K562 (cell line): Measurements from ENCODE around the gene MAK. TPM values are rescaled to one million over a fixed set of nuclear protein-coding genes. Genes with fewer than 3 reads are reported as not detected.

Experiments used
- ATAC-seq: fragments of 200-7000 bp; cut with Tn5 transposase; 3 replicates; pipeline ENCODE4 v1.9.1; 2020; ENCODE audit warnings: moderate library complexity
- BruUV-seq: library from RNA; stranded (reverse); fragments of 400-500 nt; replicated peaks from 2 replicates; lab custom pipeline; 2021; lab: Mats Ljungman, UMichigan
- CTCF ChIA-PET: fragments of 300-600 bp; formaldehyde crosslinking; extraction: SDS; loops from one replicate; lab custom pipeline; 2021; ENCODE audit warnings: low intra/inter-chr PET ratio; lab: Yijun Ruan, JAX
- POLR2A ChIA-PET: fragments of 300-600, 350-650 bp; sonication (Branson Sonifier 250); formaldehyde crosslinking; extraction: SDS; loops from one replicate; lab custom pipeline; 2021; ENCODE audit warnings: antibody characterized with exemption, inconsistent platforms; lab: Yijun Ruan, JAX
- DNase-seq, 4 experiments: peaks; one replicate each; pipeline versions ENCODE4 v3.0.0 to v3.0.0-alpha.2; 2011 to 2018; ENCODE audit warnings: low spot score in 3 of 4, mixed read lengths in 3 of 4; ENCODE audit errors: extremely low read depth in 1 of 4
- FAIRE-seq: peaks from 2 replicates; lab custom pipeline; 2011; peaks lifted over from hg19 to GRCh38; lab: Jason Lieb, UNC
- H2AFZ ChIP-seq: 2 replicates; pipeline ENCODE4 v1.6.0; 2011; ENCODE audit warnings: low read depth, low read length, control low read depth, inconsistent platforms
- H3K27ac ChIP-seq: fragments of 200-600 bp; 3 replicates; pipeline ENCODE4 v1.8.0; 2011; ENCODE audit warnings: low read depth, mild to moderate bottlenecking, control low read depth, inconsistent platforms, low read length, moderate library complexity, mixed read lengths; ENCODE audit errors: extremely low read depth
- H3K27me3 ChIP-seq, 2 experiments: fragments of 300-600 bp in 1 of 2; 2 replicates in 1 of 2; 3 replicates in 1 of 2; pipeline versions ENCODE4 v1.6.0 to v1.8.0; 2011; ENCODE audit warnings: inconsistent platforms in 2 of 2, low read length in 2 of 2, mild to moderate bottlenecking in 1 of 2, mixed read lengths in 1 of 2, moderate library complexity in 1 of 2; ENCODE audit not compliant: control insufficient read depth in 2 of 2, insufficient read depth in 2 of 2
- H3K36me3 ChIP-seq: fragments of 300-600 bp; 3 replicates; pipeline ENCODE4 v1.8.0; 2011; ENCODE audit warnings: mild to moderate bottlenecking, low read length, inconsistent platforms; ENCODE audit not compliant: control insufficient read depth, insufficient read depth
- H3K4me1 ChIP-seq, 2 experiments: fragments of 200-600 bp in 1 of 2; replicated peaks in 1 of 2; 2 replicates in 1 of 2; 3 replicates in 1 of 2; pipeline versions ENCODE4 v1.5.1 to v1.8.0; 2011; ENCODE audit warnings: inconsistent platforms in 2 of 2, low read length in 2 of 2, mild to moderate bottlenecking in 1 of 2, mixed read lengths in 1 of 2, moderate library complexity in 1 of 2; ENCODE audit not compliant: control insufficient read depth in 2 of 2, insufficient read depth in 2 of 2
- H3K4me2 ChIP-seq: 2 replicates; pipeline ENCODE4 v1.6.1; 2011; ENCODE audit warnings: low read length, control low read depth, inconsistent platforms, mixed read lengths; ENCODE audit not compliant: insufficient read depth
- H3K4me3 ChIP-seq: fragments of 200-600 bp; sonication (generic), shearing (Covaris generic); 2 replicates; pipeline ENCODE4 v1.5.1; 2016; ENCODE audit warnings: control low read depth, inconsistent platforms
- H3K79me2 ChIP-seq: fragments of 200-600 bp; 3 replicates; pipeline ENCODE4 v1.8.0; 2011; ENCODE audit warnings: low read length, inconsistent platforms; ENCODE audit not compliant: control insufficient read depth, insufficient read depth
- H3K9ac ChIP-seq, 2 experiments: 2 replicates each; pipeline versions ENCODE4 v1.6.0 to v1.6.1; 2011; ENCODE audit warnings: low read depth in 2 of 2, low read length in 2 of 2, control low read depth in 1 of 2, inconsistent platforms in 1 of 2, mild to moderate bottlenecking in 1 of 2, mixed read lengths in 1 of 2; ENCODE audit not compliant: insufficient read depth in 1 of 2
- H3K9me1 ChIP-seq: one replicate; pipeline ENCODE4 v1.6.0; 2011; ENCODE audit warnings: inconsistent platforms, mild to moderate bottlenecking, low read length, moderate library complexity; ENCODE audit not compliant: control insufficient read depth, insufficient read depth
- H3K9me3 ChIP-seq: replicated peaks from 2 replicates; pipeline ENCODE4 v1.5.1; 2011; ENCODE audit warnings: low read depth, low read length, inconsistent platforms; ENCODE audit not compliant: control insufficient read depth, insufficient read depth
- H4K20me1 ChIP-seq: replicated peaks from 2 replicates; pipeline ENCODE4 v1.6.1; 2011; ENCODE audit warnings: low read length, inconsistent platforms, mixed read lengths; ENCODE audit not compliant: control insufficient read depth, insufficient read depth
- CC2D1A ChIP-seq: fragments of 450-650 bp; IDR thresholded peaks from 2 replicates; pipeline ENCODE4 v1.6.1; 2017; ENCODE audit warnings: mild to moderate bottlenecking
- EP300 ChIP-seq: IDR thresholded peaks from 2 replicates; pipeline ENCODE4 v1.6.1; 2012; ENCODE audit warnings: low read length, improper control_type of control experiment
- HDAC2 ChIP-seq: fragments of 450-650 bp; IDR thresholded peaks from 2 replicates; pipeline ENCODE4 v1.6.1; 2016; ENCODE audit warnings: mild to moderate bottlenecking
- JUN ChIP-seq, 2 experiments: sonication (generic) in 1 of 2; formaldehyde crosslinking in 1 of 2; IDR thresholded peaks; 2 replicates each; pipeline versions ENCODE4 v1.6.1 to v1.8.0; 2012 to 2022; ENCODE audit warnings: borderline replicate concordance in 2 of 2, mild to moderate bottlenecking in 2 of 2, improper control_type of control experiment in 1 of 2, low read depth in 1 of 2, low read length in 1 of 2, missing genetic modification reagents in 1 of 2
- POLR3A ChIP-seq: IDR thresholded peaks from 2 replicates; pipeline ENCODE4 v1.6.1; 2011; ENCODE audit warnings: borderline replicate concordance, mild to moderate bottlenecking, moderate library complexity; ENCODE audit not compliant: insufficient read length, insufficient read depth; ENCODE audit errors: extremely low read depth
- POU5F1 ChIP-seq: fragments of 150-350 bp; IDR thresholded peaks from 2 replicates; pipeline ENCODE4 v1.6.1; 2014; ENCODE audit warnings: borderline replicate concordance, low read length, low read depth, mild to moderate bottlenecking; ENCODE audit not compliant: partially characterized antibody
- SFPQ ChIP-seq: fragments of 200-400 bp; formaldehyde crosslinking; IDR thresholded peaks from 2 replicates; pipeline ENCODE4 v1.6.1; 2017; ENCODE audit warnings: mild to moderate bottlenecking, low read depth, low read length, moderate library complexity
- THRB ChIP-seq: fragments of 450-650 bp; formaldehyde crosslinking; conservative IDR thresholded peaks from 2 replicates; pipeline ENCODE4 v1.4.0; 2022; ENCODE audit warnings: mild to moderate bottlenecking, missing genetic modification characterization
- ZBTB2 ChIP-seq: fragments of 450-650 bp; IDR thresholded peaks from 2 replicates; pipeline ENCODE4 v1.6.1; 2016; ENCODE audit warnings: antibody characterized with exemption
- ZC3H11A ChIP-seq: IDR thresholded peaks from 2 replicates; pipeline ENCODE4 v1.6.1; 2012; ENCODE audit warnings: low read depth, low read length, improper control_type of control experiment
- ZKSCAN1 ChIP-seq: fragments of 150-350 bp; IDR thresholded peaks from 2 replicates; pipeline ENCODE4 v1.6.1; 2016; ENCODE audit warnings: low read depth, low read length
- ZNF347 ChIP-seq: fragments of 450-650 bp; formaldehyde crosslinking; IDR thresholded peaks from 2 replicates; pipeline ENCODE4 v1.4.0; 2020; ENCODE audit warnings: low read depth, mild to moderate bottlenecking, moderate library complexity
- ZNF512 ChIP-seq: IDR thresholded peaks from 2 replicates; pipeline ENCODE4 v1.6.1; 2016; ENCODE audit warnings: missing genetic modification characterization, missing compliant biosample characterization
- ZNF695 ChIP-seq: fragments of 450-650 bp; formaldehyde crosslinking; IDR thresholded peaks from 2 replicates; pipeline ENCODE4 v1.4.0; 2020; ENCODE audit warnings: mild to moderate bottlenecking, moderate library complexity
- ZSCAN32 ChIP-seq: fragments of 450-650 bp; formaldehyde crosslinking; IDR thresholded peaks from 2 replicates; pipeline ENCODE4 v1.4.0; 2020; ENCODE audit warnings: mild to moderate bottlenecking, moderate library complexity
- WGBS: fragments of 100-300 bp; shearing (Covaris generic); methylation state at CpG from one replicate; pipeline ENCODE4 v1.1.6; 2016; ENCODE audit warnings: low coverage, mixed read lengths; ENCODE audit not compliant: insufficient coverage; ENCODE audit errors: missing lambda C conversion rate; 5-methylcytosine and 5-hydroxymethylcytosine counted together
- in situ Hi-C: fragments of 300-500 bp; cut with MboI; formaldehyde crosslinking; loops from 4 replicates; pipeline ENCODE4 v1.15.0; 2018; ENCODE audit warnings: inconsistent platforms, mixed read lengths
- intact Hi-C: fragments of 100-400 bp; cut with micrococcal nuclease; formaldehyde crosslinking; loops from 2 replicates; pipeline ENCODE4 v1.14.2; 2022
- polyA plus RNA-seq, 8 experiments: library from polyadenylated mRNA; depleted of rRNA in 4 of 8; stranded (reverse) in 5 of 8; unstranded in 3 of 8; fragments of >200 nt; fragmentation: Nextera tagmentation in 2 of 8; fragmentation: Illumina TruSeq in 1 of 8; extraction: Ambion mirVana in 2 of 8; extraction: Trizol in 1 of 8; gene quantifications; 2 replicates each; pipeline versions ENCODE4 v1.2.1 to v1.2.3, GENCODE V29; 2011 to 2014; ENCODE audit warnings: inconsistent platforms in 1 of 8, missing spikeins in 1 of 8
- total RNA-seq, 7 experiments: library from RNA; depleted of rRNA in 6 of 7; stranded (reverse); fragments of >200 nt in 6 of 7; fragmentation: Illumina TruSeq in 2 of 7; extraction: Trizol in 2 of 7; gene quantifications; 2 replicates each; pipeline versions ENCODE4 v1.2.1 to v1.2.3, GENCODE V29; 2011 to 2021; ENCODE audit warnings: low replicate concordance in 1 of 7

Gene MAK
- total and polyA plus RNA-seq, 9 of the 15 experiments (the other 6 are each of a cell fraction or from before 2014, with no cell fraction given): 0.25 to 1.1 (median 0.53) TPM

- no peak overlapping the region for H3K27ac ChIP-seq
- H3K9me1 ChIP-seq: no peaks in the 10 kb centered on the region
- peak; percentile 24; the same call in 1 of the 3 replicates for ATAC-seq
- FAIRE-seq: no peak
- no TSS peak for BruUV-seq
- H3K9me3 ChIP-seq: no peaks in the 10 kb centered on the region
- H3K4me2 ChIP-seq: no peak overlapping the region
- no peaks in the 10 kb centered on the region for H4K20me1 ChIP-seq
- CTCF ChIA-PET: interaction anchor here (0.6 to 2.4 kb wide), 5 partner anchors 45 to 695 kb away, joined by 3 to 28 read pairs (median 4); no protein-coding TSS in a partner anchor
- DNase-seq: no peak
- H3K4me1 ChIP-seq: no peaks in the 10 kb centered on the region; a peak in 1 of 5 replicates
- no peak overlapping the region for H2AFZ ChIP-seq
- POLR2A ChIA-PET: interaction anchor here (0.6 to 1.1 kb wide), 2 partner anchors 8 to 221 kb away, joined by 3 to 5 read pairs; no protein-coding TSS in a partner anchor
- intact Hi-C loops: loop anchor here (1.0 to 5.0 kb wide), 5 partner anchors 78 to 323 kb away; partner anchors contain the start of genes C6orf52, PAK1IP1 and TMEM14C
- 53% methylated on average over 3 of the region's 3 CpGs for WGBS
- H3K4me3 ChIP-seq: no peak overlapping the region
- H3K27me3 ChIP-seq: no peaks in the 10 kb centered on the region
- no peaks in the 10 kb centered on the region for H3K79me2 ChIP-seq
- H3K36me3 ChIP-seq: no peaks in the 10 kb centered on the region
- in situ Hi-C loops: loop anchor here (5.0 kb wide), 2 partner anchors 99 to 324 kb away; no protein-coding TSS in a partner anchor
- H3K9ac ChIP-seq: no peak overlapping the region
- TF ChIP-seq POLR3A: no peak
- TF ChIP-seq HDAC2: no peak
- no peak for TF ChIP-seq ZKSCAN1
- no peak for TF ChIP-seq JUN (IDR thresholded peaks at IDR 0.05; ENCODE audit: borderline replicate concordance, low read depth, low read length)
- no peak for TF ChIP-seq JUN (CRISPR knock-in tag; IDR thresholded peaks at IDR 0.05; ENCODE audit: borderline replicate concordance)
- TF ChIP-seq ZBTB2: no peak
- no peak for TF ChIP-seq POU5F1
- no peak for TF ChIP-seq ZSCAN32 (CRISPR knock-in tag)
- TF ChIP-seq SFPQ: no peak
- TF ChIP-seq ZC3H11A: no peak
- no peak for TF ChIP-seq ZNF512
- TF ChIP-seq ZNF347: no peak
- TF ChIP-seq CC2D1A: no peak
- no peak for TF ChIP-seq THRB (CRISPR knock-in tag)
- TF ChIP-seq ZNF695 (CRISPR knock-in tag): no peak
- TF ChIP-seq EP300: no peak
Measured at GRCh38 chr6:10800810-10801209, 37.5 kb downstream of the MAK start.
